Liver (tissue), 2 donors: ENCODE measurements around the gene ANXA6.

Source experiments
- FOXA2 ChIP-seq: IDR thresholded peaks from 2 replicates; pipeline ENCODE4 v1.6.1; 2016; ENCODE audit warnings: antibody characterized with exemption
- TF ChIP-seq, protein P1 (sequence below): fragments of 150-350 bp; IDR thresholded peaks from 2 replicates; pipeline ENCODE4 v1.5.1; 2017; ENCODE audit warnings: improper control_type of control experiment, low read depth, low read length; ENCODE audit not compliant: missing input control
- TF ChIP-seq, protein P2 (sequence below): IDR thresholded peaks from 2 replicates; pipeline ENCODE4 v1.6.1; 2016; ENCODE audit warnings: antibody characterized with exemption
- donor health status: healthy.

DNA sequence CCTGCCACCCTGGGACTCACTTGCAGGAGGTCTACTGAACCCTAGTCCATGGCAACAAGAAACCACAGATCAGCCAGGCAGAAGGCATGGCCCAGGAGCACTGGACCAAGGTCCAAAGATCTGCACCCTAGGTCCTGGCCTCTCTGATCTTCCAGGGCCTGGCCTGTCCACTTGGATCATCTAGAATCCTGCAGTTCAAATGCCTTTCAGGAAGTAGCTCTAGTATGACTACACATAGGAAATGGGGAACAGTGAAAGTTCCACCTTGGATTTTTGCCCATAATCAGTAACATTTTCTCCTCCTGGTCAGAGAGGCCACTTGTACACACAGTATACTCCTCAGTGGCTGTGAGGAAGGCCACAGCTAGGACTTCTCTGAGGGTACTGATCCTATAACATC is 11.5 kb downstream of the ANXA6 start:
- TF ChIP-seq, protein P1, sequence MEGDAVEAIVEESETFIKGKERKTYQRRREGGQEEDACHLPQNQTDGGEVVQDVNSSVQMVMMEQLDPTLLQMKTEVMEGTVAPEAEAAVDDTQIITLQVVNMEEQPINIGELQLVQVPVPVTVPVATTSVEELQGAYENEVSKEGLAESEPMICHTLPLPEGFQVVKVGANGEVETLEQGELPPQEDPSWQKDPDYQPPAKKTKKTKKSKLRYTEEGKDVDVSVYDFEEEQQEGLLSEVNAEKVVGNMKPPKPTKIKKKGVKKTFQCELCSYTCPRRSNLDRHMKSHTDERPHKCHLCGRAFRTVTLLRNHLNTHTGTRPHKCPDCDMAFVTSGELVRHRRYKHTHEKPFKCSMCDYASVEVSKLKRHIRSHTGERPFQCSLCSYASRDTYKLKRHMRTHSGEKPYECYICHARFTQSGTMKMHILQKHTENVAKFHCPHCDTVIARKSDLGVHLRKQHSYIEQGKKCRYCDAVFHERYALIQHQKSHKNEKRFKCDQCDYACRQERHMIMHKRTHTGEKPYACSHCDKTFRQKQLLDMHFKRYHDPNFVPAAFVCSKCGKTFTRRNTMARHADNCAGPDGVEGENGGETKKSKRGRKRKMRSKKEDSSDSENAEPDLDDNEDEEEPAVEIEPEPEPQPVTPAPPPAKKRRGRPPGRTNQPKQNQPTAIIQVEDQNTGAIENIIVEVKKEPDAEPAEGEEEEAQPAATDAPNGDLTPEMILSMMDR = no peak
- TF ChIP-seq, protein P2, sequence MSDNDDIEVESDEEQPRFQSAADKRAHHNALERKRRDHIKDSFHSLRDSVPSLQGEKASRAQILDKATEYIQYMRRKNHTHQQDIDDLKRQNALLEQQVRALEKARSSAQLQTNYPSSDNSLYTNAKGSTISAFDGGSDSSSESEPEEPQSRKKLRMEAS = no peak
- no peak for TF ChIP-seq FOXA2
